GM12865 (cell line): ENCODE results near the gene ENPP4.
"Not testable (repeated sequence)": the region's sequence is repeated elsewhere in the genome, so short reads cannot be mapped to it uniquely, and the experiment has no call there.

Experiments
- DNase-seq: peaks from one replicate; pipeline ENCODE4 v3.0.0; 2010; ENCODE audit warnings: low read depth
- H3K4me3 ChIP-seq: 2 replicates; pipeline ENCODE4 v1.5.1; 2011; ENCODE audit warnings: mild to moderate bottlenecking, low read depth, low read length, control low read depth
- CTCF ChIP-seq: IDR thresholded peaks from 2 replicates; pipeline ENCODE4 v1.5.1; 2011; ENCODE audit warnings: low read length, control low read depth, low read depth, inconsistent platforms; ENCODE audit not compliant: insufficient read depth; ENCODE audit errors: missing control alignments

The ENPP4 gene

GRCh38 chr6:46129629-46130511 is at the start of gene ENPP4:
Gene ENPP4 (plus strand): TSS chr6:46129989. CDS start chr6:46139584, 9,595 bp downstream.
- TF ChIP-seq CTCF = peak; percentile 7
- H3K4me3 ChIP-seq = peak within 1 kb of the TSS; percentile 96
- peak; percentile 96 for DNase-seq

GRCh38 chr6:46080111-46080510 is 49.7 kb upstream of the ENPP4 start:
- DNase-seq = no peak
- H3K4me3 ChIP-seq = no peak overlapping the region
- no peak for TF ChIP-seq CTCF

- DNase-seq, H3K4me3 ChIP-seq: not testable (repeated sequence)
These were observed 44.1 kb upstream of the ENPP4 start for GRCh38 chr6:46085688-46086087.

- DNase-seq = peak; percentile 63
- peak; percentile 61 for TF ChIP-seq CTCF
- H3K4me3 ChIP-seq = no peak overlapping the region
These were observed 39.4 kb upstream of the ENPP4 start for GRCh38 chr6:46090115-46091079.

GRCh38 chr6:46091080-46091478 is 38.7 kb upstream of the ENPP4 start:
- no peak overlapping the region for H3K4me3 ChIP-seq
- no peak for TF ChIP-seq CTCF

GRCh38 chr6:46095251-46095650 is 34.5 kb upstream of the ENPP4 start:
- TF ChIP-seq CTCF = no peak
- no peak for DNase-seq
- no peak overlapping the region for H3K4me3 ChIP-seq

More at GRCh38 chr6:46091080-46091478, 38.7 kb upstream of the ENPP4 start:
- peak; percentile 15 for DNase-seq

GRCh38 chr6:46097366-46097765 is 32.4 kb upstream of the ENPP4 start:
- DNase-seq = no peak
- no peak overlapping the region for H3K4me3 ChIP-seq
- no peak for TF ChIP-seq CTCF
